ENCODE data around the gene ATXN1.

DNA sequence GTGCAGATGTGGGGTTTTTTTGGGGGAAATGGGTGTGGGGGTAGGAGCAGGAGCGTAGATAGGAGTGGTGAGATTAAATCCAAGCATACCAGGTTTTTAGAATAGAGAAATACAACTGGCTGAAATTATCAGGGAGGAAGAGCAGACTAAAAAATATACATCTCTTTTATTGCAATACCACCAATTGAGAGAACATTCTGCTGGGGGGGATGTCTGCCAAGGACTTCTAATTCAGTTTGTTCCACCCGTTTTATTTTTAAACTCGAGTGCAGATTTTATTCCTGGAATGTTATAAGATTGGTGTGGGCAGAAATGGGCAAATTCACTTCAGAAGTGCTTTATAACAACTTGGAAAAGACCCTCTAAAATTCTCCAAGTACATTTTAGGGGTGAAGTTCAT, 330.2 kb downstream of the ATXN1 start:
- no peak for TF ChIP-seq EZH2 (IDR thresholded peaks at IDR 0.05; ENCODE audit: insufficient read depth, poor library complexity, severe bottlenecking)
- no peak for TF ChIP-seq EZH2phosphoT487 (IDR thresholded peaks at IDR 0.05; ENCODE audit: insufficient read depth, low read depth)

All from GM23248 (cell line).